LHCN-M2 (cell line): ENCODE measurements around the gene NUP42. TPM values are rescaled to one million over a fixed set of nuclear protein-coding genes. Genes with fewer than 3 reads are reported as not detected.

Experiments used
- DNase-seq: peaks from one replicate; pipeline ENCODE4 v3.0.0-alpha.2; 2012; ENCODE audit warnings: low read depth
- total RNA-seq: library from RNA; depleted of rRNA; stranded (reverse); fragments of >200 nt; gene quantifications from 2 replicates; pipeline ENCODE4 v1.2.3, GENCODE V29; 2014; rRNA removed

NUP42 gene
- total RNA-seq, 1 experiment from 2014 or later: 50.7 TPM

GRCh38 chr7:23234569-23235296 lies 52.9 kb downstream of the NUP42 start:
- DNase-seq: no peak

- DNase-seq: peak; percentile 59
Measured at GRCh38 chr7:23235813-23236221, 54.0 kb downstream of the NUP42 start.

- DNase-seq: no peak
Measured at GRCh38 chr7:23237000-23237399, 55.2 kb downstream of the NUP42 start.

GRCh38 chr7:23238983-23239652 lies 57.3 kb downstream of the NUP42 start:
- no peak for DNase-seq

- DNase-seq: no peak
Measured at GRCh38 chr7:23239698-23240097, 57.9 kb downstream of the NUP42 start.

GRCh38 chr7:23242321-23242720 lies 60.5 kb downstream of the NUP42 start:
- DNase-seq: no peak

GRCh38 chr7:23242935-23243334 lies 61.1 kb downstream of the NUP42 start:
- DNase-seq: no peak

GRCh38 chr7:23246555-23246954 lies 64.7 kb downstream of the NUP42 start, which contains the start of gene GPNMB:
Gene GPNMB (plus strand): TSS chr7:23246775. CDS start chr7:23246858, 83 bp downstream.
- DNase-seq: peak; percentile 93

GRCh38 chr7:23247046-23247602 lies 65.3 kb downstream of the NUP42 start:
- DNase-seq: no peak

- peak; percentile 28 for DNase-seq
Measured at GRCh38 chr7:23247603-23248335, 65.9 kb downstream of the NUP42 start.

- DNase-seq: peak; percentile 29
Measured at GRCh38 chr7:23249486-23249885, 67.6 kb downstream of the NUP42 start.

Other genes with a start within 250 kb of the NUP42 start
- gene HYCC1, start 167.9 kb upstream of the NUP42 start, total RNA-seq: 209 and 221 TPM in 2 replicates
- 68.8 and 88.9 TPM in 2 replicates for gene KLHL7, start 76.3 kb upstream of the NUP42 start, total RNA-seq
- 135 and 206 TPM in 2 replicates for gene GPNMB, start 64.7 kb downstream of the NUP42 start, total RNA-seq
- gene MALSU1, start 117.3 kb downstream of the NUP42 start, total RNA-seq: 72.8 and 76.8 TPM in 2 replicates